Measurements from ENCODE around the gene RAB39B. TPM values are rescaled to one million over a fixed set of nuclear protein-coding genes. Genes with fewer than 3 reads are reported as not detected.
"Not testable (repeated sequence)": the region's sequence is repeated elsewhere in the genome, so short reads cannot be mapped to it uniquely, and the experiment has no call there.

RAB39B gene
- total RNA-seq, 2 donors from 2014 or later, result 2.5 to 3.6 TPM

- no peak for TF ChIP-seq CTCF (IDR thresholded peaks at IDR 0.05)
- no peak for TF ChIP-seq POLR2A (IDR thresholded peaks at IDR 0.05)
- TF ChIP-seq POLR2AphosphoS5 (IDR thresholded peaks at IDR 0.05), result no peak
- WGBS, result 74% methylated on average over 3 of the region's 3 CpGs
- Histone ChIP-seq H3K4me3 (no peak overlapping the region), H3K27ac (no peak overlapping the region), H3K36me3 (no peaks in the 10 kb centered on the region), H3K9me3 (no peaks in the 10 kb centered on the region), H3K4me1 (replicated peaks) (no peaks in the 10 kb centered on the region), H3K27me3 (replicated peaks; ENCODE audit: insufficient read depth) (no peaks in the 10 kb centered on the region)
- intact Hi-C loops (cut with DNase I), result no loop called here
- DNase-seq (ENCODE audit: low spot score), result no peak
Observed at GRCh38 chrX:155225774-155226173, 38.5 kb downstream of the RAB39B start.

GRCh38 chrX:155223746-155224145, 40.5 kb downstream of the RAB39B start:
- H3K27ac ChIP-seq; intact Hi-C loops (cut with DNase I); H3K27me3 ChIP-seq (replicated peaks; ENCODE audit: insufficient read depth); H3K9me3 ChIP-seq; H3K36me3 ChIP-seq; H3K4me1 ChIP-seq (replicated peaks); DNase-seq (ENCODE audit: low spot score); H3K4me3 ChIP-seq: not testable (repeated sequence)
- 98% methylated on average over 12 of the region's 30 CpGs for WGBS

- Histone ChIP-seq H3K27me3 (replicated peaks; ENCODE audit: insufficient read depth) (no peaks in the 10 kb centered on the region), H3K4me1 (replicated peaks) (no peaks in the 10 kb centered on the region), H3K9me3 (no peaks in the 10 kb centered on the region), H3K36me3 (no peaks in the 10 kb centered on the region), H3K4me3 (no peak overlapping the region), H3K27ac (no peak overlapping the region)
- no peak for DNase-seq (ENCODE audit: low spot score)
- TF ChIP-seq POLR2AphosphoS5 (IDR thresholded peaks at IDR 0.05) (no peak), POLR2A (IDR thresholded peaks at IDR 0.05) (no peak), CTCF (IDR thresholded peaks at IDR 0.05) (no peak)
- 88% methylated on average over 4 of the region's 4 CpGs for WGBS
- intact Hi-C loops (cut with DNase I), result no loop called here
Observed at GRCh38 chrX:155221351-155221750, 42.9 kb downstream of the RAB39B start.

- no peak for DNase-seq (ENCODE audit: low spot score)
- Histone ChIP-seq H3K9me3 (no peaks in the 10 kb centered on the region), H3K27ac (no peak overlapping the region), H3K4me1 (replicated peaks) (no peaks in the 10 kb centered on the region), H3K4me3 (no peak overlapping the region), H3K36me3 (no peaks in the 10 kb centered on the region), H3K27me3 (replicated peaks; ENCODE audit: insufficient read depth) (no peaks in the 10 kb centered on the region)
- 100% methylated on average over 2 of the region's 2 CpGs for WGBS
- intact Hi-C loops (cut with DNase I), result no loop called here
- no peak for TF ChIP-seq CTCF (IDR thresholded peaks at IDR 0.05)
- TF ChIP-seq POLR2AphosphoS5 (IDR thresholded peaks at IDR 0.05), result no peak
- no peak for TF ChIP-seq POLR2A (IDR thresholded peaks at IDR 0.05)
Observed at GRCh38 chrX:155218777-155219176, 45.5 kb downstream of the RAB39B start.

- Histone ChIP-seq H3K36me3 (no peaks in the 10 kb centered on the region), H3K9me3 (no peaks in the 10 kb centered on the region), H3K4me1 (replicated peaks) (no peaks in the 10 kb centered on the region), H3K27ac (peak overlapping the region; percentile 76 to 86), H3K27me3 (replicated peaks; ENCODE audit: insufficient read depth) (no peaks in the 10 kb centered on the region), H3K4me3 (peak overlapping the region; percentile 50 to 58)
- intact Hi-C loops (cut with DNase I), result no loop called here
- 7% methylated on average over 11 of the region's 11 CpGs for WGBS
- no peak for DNase-seq (ENCODE audit: low spot score)
- TF ChIP-seq POLR2A (IDR thresholded peaks at IDR 0.05) (no peak), CTCF (IDR thresholded peaks at IDR 0.05) (no peak), POLR2AphosphoS5 (IDR thresholded peaks at IDR 0.05) (no peak)
Observed at GRCh38 chrX:155216940-155217440, 47.3 kb downstream of the RAB39B start.
